ENCODE measurements around the gene RAD51.

DNA sequence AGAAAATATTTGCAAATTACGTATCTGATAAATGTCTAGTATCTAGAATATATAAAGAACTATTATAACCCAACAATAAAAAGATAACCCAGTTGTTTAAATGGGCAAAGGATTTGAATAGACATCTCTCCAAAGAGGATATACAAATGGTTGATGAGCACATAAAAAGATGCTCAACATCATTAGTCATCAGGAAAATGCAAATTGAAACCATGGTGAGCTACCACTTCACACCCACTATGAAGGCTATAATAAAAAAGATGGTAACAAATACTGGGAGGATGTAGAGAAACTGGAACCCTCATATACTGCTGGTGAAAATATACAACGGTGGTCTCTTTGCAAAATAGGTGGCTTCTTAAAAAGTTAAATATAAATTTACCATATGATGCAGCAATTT, 28.0 kb downstream of the RAD51 start:
- TF ChIP-seq, protein P1, sequence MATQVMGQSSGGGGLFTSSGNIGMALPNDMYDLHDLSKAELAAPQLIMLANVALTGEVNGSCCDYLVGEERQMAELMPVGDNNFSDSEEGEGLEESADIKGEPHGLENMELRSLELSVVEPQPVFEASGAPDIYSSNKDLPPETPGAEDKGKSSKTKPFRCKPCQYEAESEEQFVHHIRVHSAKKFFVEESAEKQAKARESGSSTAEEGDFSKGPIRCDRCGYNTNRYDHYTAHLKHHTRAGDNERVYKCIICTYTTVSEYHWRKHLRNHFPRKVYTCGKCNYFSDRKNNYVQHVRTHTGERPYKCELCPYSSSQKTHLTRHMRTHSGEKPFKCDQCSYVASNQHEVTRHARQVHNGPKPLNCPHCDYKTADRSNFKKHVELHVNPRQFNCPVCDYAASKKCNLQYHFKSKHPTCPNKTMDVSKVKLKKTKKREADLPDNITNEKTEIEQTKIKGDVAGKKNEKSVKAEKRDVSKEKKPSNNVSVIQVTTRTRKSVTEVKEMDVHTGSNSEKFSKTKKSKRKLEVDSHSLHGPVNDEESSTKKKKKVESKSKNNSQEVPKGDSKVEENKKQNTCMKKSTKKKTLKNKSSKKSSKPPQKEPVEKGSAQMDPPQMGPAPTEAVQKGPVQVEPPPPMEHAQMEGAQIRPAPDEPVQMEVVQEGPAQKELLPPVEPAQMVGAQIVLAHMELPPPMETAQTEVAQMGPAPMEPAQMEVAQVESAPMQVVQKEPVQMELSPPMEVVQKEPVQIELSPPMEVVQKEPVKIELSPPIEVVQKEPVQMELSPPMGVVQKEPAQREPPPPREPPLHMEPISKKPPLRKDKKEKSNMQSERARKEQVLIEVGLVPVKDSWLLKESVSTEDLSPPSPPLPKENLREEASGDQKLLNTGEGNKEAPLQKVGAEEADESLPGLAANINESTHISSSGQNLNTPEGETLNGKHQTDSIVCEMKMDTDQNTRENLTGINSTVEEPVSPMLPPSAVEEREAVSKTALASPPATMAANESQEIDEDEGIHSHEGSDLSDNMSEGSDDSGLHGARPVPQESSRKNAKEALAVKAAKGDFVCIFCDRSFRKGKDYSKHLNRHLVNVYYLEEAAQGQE (IDR thresholded peaks at IDR 0.05; ENCODE audit: borderline replicate concordance): no peak
- TF ChIP-seq, protein P2, sequence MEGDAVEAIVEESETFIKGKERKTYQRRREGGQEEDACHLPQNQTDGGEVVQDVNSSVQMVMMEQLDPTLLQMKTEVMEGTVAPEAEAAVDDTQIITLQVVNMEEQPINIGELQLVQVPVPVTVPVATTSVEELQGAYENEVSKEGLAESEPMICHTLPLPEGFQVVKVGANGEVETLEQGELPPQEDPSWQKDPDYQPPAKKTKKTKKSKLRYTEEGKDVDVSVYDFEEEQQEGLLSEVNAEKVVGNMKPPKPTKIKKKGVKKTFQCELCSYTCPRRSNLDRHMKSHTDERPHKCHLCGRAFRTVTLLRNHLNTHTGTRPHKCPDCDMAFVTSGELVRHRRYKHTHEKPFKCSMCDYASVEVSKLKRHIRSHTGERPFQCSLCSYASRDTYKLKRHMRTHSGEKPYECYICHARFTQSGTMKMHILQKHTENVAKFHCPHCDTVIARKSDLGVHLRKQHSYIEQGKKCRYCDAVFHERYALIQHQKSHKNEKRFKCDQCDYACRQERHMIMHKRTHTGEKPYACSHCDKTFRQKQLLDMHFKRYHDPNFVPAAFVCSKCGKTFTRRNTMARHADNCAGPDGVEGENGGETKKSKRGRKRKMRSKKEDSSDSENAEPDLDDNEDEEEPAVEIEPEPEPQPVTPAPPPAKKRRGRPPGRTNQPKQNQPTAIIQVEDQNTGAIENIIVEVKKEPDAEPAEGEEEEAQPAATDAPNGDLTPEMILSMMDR (IDR thresholded peaks at IDR 0.05; ENCODE audit: poor library complexity, severe bottlenecking): no peak
- TF ChIP-seq POLR2AphosphoS5 (IDR thresholded peaks at IDR 0.05): no peak

Data from neural cell (in vitro differentiated cells).